LNCaP clone FGC (cell line): ENCODE data around the gene C3orf38.

Experiments
- DNase-seq: peaks from one replicate; pipeline ENCODE4 v3.0.0-alpha.2; 2011; ENCODE audit warnings: low read depth
- H3K4me3 ChIP-seq: 2 replicates; pipeline ENCODE4 v1.5.1; 2011; ENCODE audit warnings: mild to moderate bottlenecking, low read depth, low read length, control low read depth
- CTCF ChIP-seq: IDR thresholded peaks from 2 replicates; pipeline ENCODE4 v1.5.1; 2012; ENCODE audit warnings: mild to moderate bottlenecking; ENCODE audit not compliant: control insufficient read depth, insufficient read depth; ENCODE audit errors: extremely low read depth

The C3orf38 gene

GRCh38 chr3:88149509-88150362 lies at the start of gene C3orf38:
C3orf38 (plus strand) TSS chr3:88149959; CDS start chr3:88150053, 94 bp downstream.
- peak; percentile 91 for DNase-seq
- H3K4me3 ChIP-seq: peak within 1 kb of the TSS; percentile 84
- no peak for TF ChIP-seq CTCF

- no peak for DNase-seq
- no peak overlapping the region for H3K4me3 ChIP-seq
- no peak for TF ChIP-seq CTCF
These were observed 48.6 kb upstream of the C3orf38 start for GRCh38 chr3:88101142-88101541.

- DNase-seq: no peak
- no peak overlapping the region for H3K4me3 ChIP-seq
- TF ChIP-seq CTCF: no peak
These were observed 44.4 kb upstream of the C3orf38 start for GRCh38 chr3:88105325-88105724.

- no peak for DNase-seq
- no peak overlapping the region for H3K4me3 ChIP-seq
- TF ChIP-seq CTCF: no peak
These were observed 37.5 kb upstream of the C3orf38 start for GRCh38 chr3:88112289-88112688.

GRCh38 chr3:88113311-88114162 lies 36.2 kb upstream of the C3orf38 start:
- TF ChIP-seq CTCF: peak; percentile 74
- no peak overlapping the region for H3K4me3 ChIP-seq
- DNase-seq: peak; percentile 45

GRCh38 chr3:88114878-88115549 lies 34.7 kb upstream of the C3orf38 start:
- DNase-seq: no peak
- no peak for TF ChIP-seq CTCF
- no peak overlapping the region for H3K4me3 ChIP-seq
